ENCODE data around the gene CTBP2. TPM values are rescaled to one million over a fixed set of nuclear protein-coding genes. Genes with fewer than 3 reads are reported as not detected.

The CTBP2 gene
- total RNA-seq, 1 experiment from 2014 or later = 125 TPM

DNA sequence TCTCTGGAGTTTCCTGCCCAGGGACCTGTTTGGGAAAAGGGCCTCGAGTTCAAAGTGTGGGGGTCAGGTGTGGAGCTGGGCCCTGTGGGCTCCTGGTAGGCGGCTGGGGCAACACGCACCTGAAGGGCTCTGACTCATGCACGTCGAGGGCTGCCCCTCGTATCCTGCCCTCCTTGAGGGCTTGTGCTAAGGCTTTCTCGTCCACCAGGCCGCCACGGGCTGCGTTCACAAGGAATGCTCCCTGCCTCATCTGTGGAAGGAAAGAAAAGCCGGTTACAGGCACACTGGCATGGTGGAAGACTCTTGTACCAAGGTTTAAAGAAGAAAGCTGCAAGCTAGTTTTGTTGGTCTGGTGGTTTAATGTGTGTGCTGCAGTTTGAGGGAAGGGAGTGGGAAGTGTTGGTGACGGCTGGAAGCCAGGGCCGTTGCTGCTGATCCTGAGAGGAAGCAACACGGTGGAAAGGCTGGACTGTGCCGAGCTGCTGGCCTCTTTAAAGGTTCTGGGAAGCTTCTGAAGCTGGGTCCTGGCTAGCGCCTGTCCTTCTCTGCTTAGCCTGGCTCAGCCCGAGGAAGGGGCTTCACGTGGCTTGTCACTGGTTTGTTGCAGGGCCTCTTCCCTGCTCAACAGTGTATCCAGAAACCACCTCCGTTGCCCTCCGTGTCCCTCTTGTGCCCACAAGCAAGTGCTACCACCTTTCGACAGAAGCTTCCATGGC, 166.5 kb downstream of the CTBP2 start:
- intact Hi-C loops (cut with micrococcal nuclease; ENCODE audit: unreplicated experiment) = no loop called here
- no peak for DNase-seq (ENCODE audit: low read depth, low spot score)
- BruUV-seq (replicated peaks) = no TSS peak

DNA sequence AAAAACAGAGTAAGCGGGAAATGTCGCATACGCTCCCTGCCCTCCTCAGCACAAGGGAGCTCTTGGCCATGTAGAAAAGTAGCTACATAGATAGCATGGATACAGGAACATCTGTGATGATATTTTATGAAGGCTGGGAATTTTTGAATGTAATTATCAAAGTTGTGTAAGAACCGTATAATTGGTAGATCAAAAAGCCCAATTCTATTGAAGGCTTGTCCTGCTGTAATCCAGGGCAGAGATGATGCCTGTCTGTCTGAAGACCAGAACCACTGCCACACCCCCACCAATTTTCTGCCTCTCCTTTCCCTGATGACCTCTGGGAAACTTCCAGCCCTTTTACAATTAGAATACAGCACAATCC, 167.0 kb downstream of the CTBP2 start:
- ChIA-PET CTCF (interaction anchor here (0.6 kb wide), 1 partner anchor 81 kb away, joined by 3 read pairs; no protein-coding TSS in a partner anchor), POLR2A (no interaction called here)
- TF ChIP-seq TCF7L2 (IDR thresholded peaks at IDR 0.05; ENCODE audit: low read depth, low read length) (no peak), SIN3A (IDR thresholded peaks at IDR 0.05; ENCODE audit: borderline replicate concordance, insufficient read depth, low read depth, low read length) (no peak), POLR2AphosphoS5 (IDR thresholded peaks at IDR 0.05; ENCODE audit: low read depth, low read length) (no peak)
- TF ChIP-seq, protein P1, sequence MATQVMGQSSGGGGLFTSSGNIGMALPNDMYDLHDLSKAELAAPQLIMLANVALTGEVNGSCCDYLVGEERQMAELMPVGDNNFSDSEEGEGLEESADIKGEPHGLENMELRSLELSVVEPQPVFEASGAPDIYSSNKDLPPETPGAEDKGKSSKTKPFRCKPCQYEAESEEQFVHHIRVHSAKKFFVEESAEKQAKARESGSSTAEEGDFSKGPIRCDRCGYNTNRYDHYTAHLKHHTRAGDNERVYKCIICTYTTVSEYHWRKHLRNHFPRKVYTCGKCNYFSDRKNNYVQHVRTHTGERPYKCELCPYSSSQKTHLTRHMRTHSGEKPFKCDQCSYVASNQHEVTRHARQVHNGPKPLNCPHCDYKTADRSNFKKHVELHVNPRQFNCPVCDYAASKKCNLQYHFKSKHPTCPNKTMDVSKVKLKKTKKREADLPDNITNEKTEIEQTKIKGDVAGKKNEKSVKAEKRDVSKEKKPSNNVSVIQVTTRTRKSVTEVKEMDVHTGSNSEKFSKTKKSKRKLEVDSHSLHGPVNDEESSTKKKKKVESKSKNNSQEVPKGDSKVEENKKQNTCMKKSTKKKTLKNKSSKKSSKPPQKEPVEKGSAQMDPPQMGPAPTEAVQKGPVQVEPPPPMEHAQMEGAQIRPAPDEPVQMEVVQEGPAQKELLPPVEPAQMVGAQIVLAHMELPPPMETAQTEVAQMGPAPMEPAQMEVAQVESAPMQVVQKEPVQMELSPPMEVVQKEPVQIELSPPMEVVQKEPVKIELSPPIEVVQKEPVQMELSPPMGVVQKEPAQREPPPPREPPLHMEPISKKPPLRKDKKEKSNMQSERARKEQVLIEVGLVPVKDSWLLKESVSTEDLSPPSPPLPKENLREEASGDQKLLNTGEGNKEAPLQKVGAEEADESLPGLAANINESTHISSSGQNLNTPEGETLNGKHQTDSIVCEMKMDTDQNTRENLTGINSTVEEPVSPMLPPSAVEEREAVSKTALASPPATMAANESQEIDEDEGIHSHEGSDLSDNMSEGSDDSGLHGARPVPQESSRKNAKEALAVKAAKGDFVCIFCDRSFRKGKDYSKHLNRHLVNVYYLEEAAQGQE (IDR thresholded peaks at IDR 0.05; ENCODE audit: insufficient read depth in 1 of 2, low read depth in 2 of 2, low read length in 1 of 2) = no peak
- Histone ChIP-seq H3K27me3 (ENCODE audit: control insufficient read depth, insufficient read depth, low read length) (no peaks in the 10 kb centered on the region), H3K9me3 (ENCODE audit: control insufficient read depth, insufficient read depth, low read depth, low read length) (no peaks in the 10 kb centered on the region), H3K4me1 (ENCODE audit: control insufficient read depth, insufficient read depth, low read length) (no peaks in the 10 kb centered on the region), H3K36me3 (ENCODE audit: control insufficient read depth, insufficient read depth, low read length) (peaks cover 13% of the 10 kb centered on the region), H3K27ac (ENCODE audit: low read length) (no peak overlapping the region), H3K4me3 (ENCODE audit: low read depth in 2 of 2, low read length in 2 of 2) (no peak overlapping the region)
- no peak for DNase-seq (ENCODE audit: low read depth, low spot score)
- intact Hi-C loops (cut with micrococcal nuclease; ENCODE audit: unreplicated experiment) = no loop called here
- in situ Hi-C loops (cut with HindIII; ENCODE audit: low pct_unique_long_range_greater_than_20kb, low sequenced_read_pairs) = no loop called here
- no TSS peak for BruUV-seq (replicated peaks)
- no peak for ATAC-seq

More for the DNA sequence above, 166.5 kb downstream of the CTBP2 start:
- POLR2A ChIA-PET = no interaction called here
- Histone ChIP-seq H3K4me3 (ENCODE audit: low read depth in 2 of 2, low read length in 2 of 2) (no peak overlapping the region), H3K36me3 (ENCODE audit: control insufficient read depth, insufficient read depth, low read length) (peaks cover 15% of the 10 kb centered on the region), H3K27me3 (ENCODE audit: control insufficient read depth, insufficient read depth, low read length) (no peaks in the 10 kb centered on the region), H3K9me3 (ENCODE audit: control insufficient read depth, insufficient read depth, low read depth, low read length) (no peaks in the 10 kb centered on the region), H3K4me1 (ENCODE audit: control insufficient read depth, insufficient read depth, low read length) (no peaks in the 10 kb centered on the region), H3K27ac (ENCODE audit: low read length) (no peak overlapping the region)
- in situ Hi-C loops (cut with HindIII; ENCODE audit: low pct_unique_long_range_greater_than_20kb, low sequenced_read_pairs) = no loop called here
- CTCF ChIA-PET = no interaction called here
- TF ChIP-seq, protein P1 (IDR thresholded peaks at IDR 0.05; ENCODE audit: insufficient read depth in 1 of 2, low read depth in 2 of 2, low read length in 1 of 2) = no peak
- TF ChIP-seq, protein P2, sequence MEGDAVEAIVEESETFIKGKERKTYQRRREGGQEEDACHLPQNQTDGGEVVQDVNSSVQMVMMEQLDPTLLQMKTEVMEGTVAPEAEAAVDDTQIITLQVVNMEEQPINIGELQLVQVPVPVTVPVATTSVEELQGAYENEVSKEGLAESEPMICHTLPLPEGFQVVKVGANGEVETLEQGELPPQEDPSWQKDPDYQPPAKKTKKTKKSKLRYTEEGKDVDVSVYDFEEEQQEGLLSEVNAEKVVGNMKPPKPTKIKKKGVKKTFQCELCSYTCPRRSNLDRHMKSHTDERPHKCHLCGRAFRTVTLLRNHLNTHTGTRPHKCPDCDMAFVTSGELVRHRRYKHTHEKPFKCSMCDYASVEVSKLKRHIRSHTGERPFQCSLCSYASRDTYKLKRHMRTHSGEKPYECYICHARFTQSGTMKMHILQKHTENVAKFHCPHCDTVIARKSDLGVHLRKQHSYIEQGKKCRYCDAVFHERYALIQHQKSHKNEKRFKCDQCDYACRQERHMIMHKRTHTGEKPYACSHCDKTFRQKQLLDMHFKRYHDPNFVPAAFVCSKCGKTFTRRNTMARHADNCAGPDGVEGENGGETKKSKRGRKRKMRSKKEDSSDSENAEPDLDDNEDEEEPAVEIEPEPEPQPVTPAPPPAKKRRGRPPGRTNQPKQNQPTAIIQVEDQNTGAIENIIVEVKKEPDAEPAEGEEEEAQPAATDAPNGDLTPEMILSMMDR (IDR thresholded peaks at IDR 0.05) = no peak
- TF ChIP-seq SIN3A (IDR thresholded peaks at IDR 0.05; ENCODE audit: borderline replicate concordance, insufficient read depth, low read depth, low read length) = no peak
- no peak for TF ChIP-seq TCF7L2 (IDR thresholded peaks at IDR 0.05; ENCODE audit: low read depth, low read length)
- TF ChIP-seq POLR2AphosphoS5 (IDR thresholded peaks at IDR 0.05; ENCODE audit: low read depth, low read length) = no peak
- no peak for ATAC-seq

Measured in Panc1 (cell line).